ENCODE results near the gene RAD51AP1. TPM values are rescaled to one million over a fixed set of nuclear protein-coding genes. Genes with fewer than 3 reads are reported as not detected.

Gene RAD51AP1
- total RNA-seq, 2 donors from 2014 or later, result 5.5 to 7.6 TPM

GRCh38 chr12:4535092-4535491 is 3.6 kb upstream of the RAD51AP1 start:
- intact Hi-C loops (cut with DNase I), result loop anchor here (5.0 to 10.0 kb wide), 3 partner anchors 67 to 228 kb away; partner anchors contain the start of genes AKAP3 and NDUFA9
- no peak for TF ChIP-seq POLR2AphosphoS5 (IDR thresholded peaks at IDR 0.05)
- no peak for TF ChIP-seq POLR2A (IDR thresholded peaks at IDR 0.05)
- no peak for TF ChIP-seq CTCF (IDR thresholded peaks at IDR 0.05)
- H3K27me3 ChIP-seq (replicated peaks; ENCODE audit: insufficient read depth), result no peaks in the 10 kb centered on the region
- no peak overlapping the region for H3K4me3 ChIP-seq
- no peaks in the 10 kb centered on the region for H3K9me3 ChIP-seq
- no peak for DNase-seq (ENCODE audit: low spot score)
- no peaks in the 10 kb centered on the region for H3K36me3 ChIP-seq
- H3K4me1 ChIP-seq (replicated peaks), result peaks cover 4% of the 10 kb centered on the region
- no peak overlapping the region for H3K27ac ChIP-seq
- 95% methylated on average over 4 of the region's 4 CpGs for WGBS

GRCh38 chr12:4535871-4536270 is 2.8 kb upstream of the RAD51AP1 start:
- 69% methylated on average over 2 of the region's 2 CpGs for WGBS
- Histone ChIP-seq H3K27me3 (replicated peaks; ENCODE audit: insufficient read depth) (no peaks in the 10 kb centered on the region), H3K27ac (no peak overlapping the region), H3K9me3 (no peaks in the 10 kb centered on the region), H3K4me1 (replicated peaks) (peaks cover 4% of the 10 kb centered on the region), H3K36me3 (no peaks in the 10 kb centered on the region), H3K4me3 (no peak overlapping the region)
- no peak for TF ChIP-seq CTCF (IDR thresholded peaks at IDR 0.05)
- TF ChIP-seq POLR2A (IDR thresholded peaks at IDR 0.05), result no peak
- TF ChIP-seq POLR2AphosphoS5 (IDR thresholded peaks at IDR 0.05), result no peak
- no peak for DNase-seq (ENCODE audit: low spot score)
- intact Hi-C loops (cut with DNase I), result loop anchor here (5.0 to 10.0 kb wide), 3 partner anchors 66 to 229 kb away; partner anchors contain the start of genes AKAP3 and NDUFA9

- intact Hi-C loops (cut with DNase I), result loop anchor here (5.0 to 10.0 kb wide), 3 partner anchors 63 to 232 kb away; partner anchors contain the start of genes AKAP3 and NDUFA9
- 8% methylated on average over 16 of the region's 16 CpGs for WGBS
- Histone ChIP-seq H3K27ac (no peak overlapping the region), H3K36me3 (no peaks in the 10 kb centered on the region), H3K27me3 (replicated peaks; ENCODE audit: insufficient read depth) (no peaks in the 10 kb centered on the region), H3K4me3 (peak overlapping the region; percentile 62 to 80), H3K9me3 (no peaks in the 10 kb centered on the region), H3K4me1 (replicated peaks) (peaks cover 4% of the 10 kb centered on the region)
- TF ChIP-seq CTCF (IDR thresholded peaks at IDR 0.05), result no peak
- TF ChIP-seq POLR2A (IDR thresholded peaks at IDR 0.05), result no peak
- TF ChIP-seq POLR2AphosphoS5 (IDR thresholded peaks at IDR 0.05), result no peak
- DNase-seq (ENCODE audit: low spot score), result no peak
These were observed 629 bp downstream of the RAD51AP1 start for GRCh38 chr12:4539167-4539870.

- WGBS, result 84% methylated on average over 3 of the region's 3 CpGs
- intact Hi-C loops (cut with DNase I), result no loop called here
- TF ChIP-seq POLR2AphosphoS5 (IDR thresholded peaks at IDR 0.05) (no peak), CTCF (IDR thresholded peaks at IDR 0.05) (no peak), POLR2A (IDR thresholded peaks at IDR 0.05) (no peak)
These were observed 1.5 kb downstream of the RAD51AP1 start for GRCh38 chr12:4540170-4540569.

GRCh38 chr12:4540638-4541037 is 1.9 kb downstream of the RAD51AP1 start:
- no peaks in the 10 kb centered on the region for H3K27me3 ChIP-seq (replicated peaks; ENCODE audit: insufficient read depth)
- no peak overlapping the region for H3K27ac ChIP-seq
- WGBS, result 35% methylated on average over 2 of the region's 2 CpGs
- DNase-seq (ENCODE audit: low spot score), result no peak
- peaks cover 4% of the 10 kb centered on the region for H3K4me1 ChIP-seq (replicated peaks)
- no peaks in the 10 kb centered on the region for H3K9me3 ChIP-seq
- TF ChIP-seq POLR2AphosphoS5 (IDR thresholded peaks at IDR 0.05) (no peak), POLR2A (IDR thresholded peaks at IDR 0.05) (no peak), CTCF (IDR thresholded peaks at IDR 0.05) (no peak)
- H3K4me3 ChIP-seq, result no peak overlapping the region
- intact Hi-C loops (cut with DNase I), result no loop called here
- H3K36me3 ChIP-seq, result no peaks in the 10 kb centered on the region

More at GRCh38 chr12:4540170-4540569, 1.5 kb downstream of the RAD51AP1 start:
- DNase-seq (ENCODE audit: low spot score), result no peak
- Histone ChIP-seq H3K4me3 (no peak overlapping the region), H3K4me1 (replicated peaks) (peaks cover 4% of the 10 kb centered on the region), H3K27ac (no peak overlapping the region), H3K9me3 (no peaks in the 10 kb centered on the region), H3K36me3 (no peaks in the 10 kb centered on the region), H3K27me3 (replicated peaks; ENCODE audit: insufficient read depth) (no peaks in the 10 kb centered on the region)

All from prostate gland (tissue), 2 donors.